Activated CD8-positive, alpha-beta memory T cell treated with anti-CD3 and anti-CD28 coated beads, Interleukin-2, amount 50 U/mL, for 1 hour (primary cell): ENCODE measurements around the gene TAOK3.
"Not testable (repeated sequence)": the region's sequence is repeated elsewhere in the genome, so short reads cannot be mapped to it uniquely, and the experiment has no call there.

Experiments
- DNase-seq: peaks from one replicate; pipeline ENCODE4 v3.0.0-alpha.2; 2020; ENCODE audit errors: extremely low read depth

TAOK3 gene

GRCh38 chr12:118337194-118337838 lies 35.4 kb downstream of the TAOK3 start:
- DNase-seq, result no peak

DNA sequence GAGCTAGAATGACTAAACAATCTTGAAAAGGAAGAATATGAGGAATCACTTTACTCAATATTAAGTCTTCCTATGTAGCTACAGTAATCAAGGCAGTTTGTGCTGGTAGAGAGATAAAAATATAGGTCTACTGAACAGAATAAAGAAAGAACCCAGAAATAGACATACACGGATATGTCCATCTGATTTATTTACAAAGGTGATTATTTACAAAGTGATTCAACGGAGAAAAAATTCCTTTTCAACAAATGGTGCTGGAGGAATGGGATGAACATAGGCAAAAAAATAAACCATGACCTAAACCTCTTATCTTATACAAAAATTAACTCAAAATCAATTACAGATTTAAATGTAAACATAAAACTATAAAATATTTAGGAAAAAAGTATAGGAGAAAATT lies 36.6 kb downstream of the TAOK3 start:
- DNase-seq, result no peak

DNA sequence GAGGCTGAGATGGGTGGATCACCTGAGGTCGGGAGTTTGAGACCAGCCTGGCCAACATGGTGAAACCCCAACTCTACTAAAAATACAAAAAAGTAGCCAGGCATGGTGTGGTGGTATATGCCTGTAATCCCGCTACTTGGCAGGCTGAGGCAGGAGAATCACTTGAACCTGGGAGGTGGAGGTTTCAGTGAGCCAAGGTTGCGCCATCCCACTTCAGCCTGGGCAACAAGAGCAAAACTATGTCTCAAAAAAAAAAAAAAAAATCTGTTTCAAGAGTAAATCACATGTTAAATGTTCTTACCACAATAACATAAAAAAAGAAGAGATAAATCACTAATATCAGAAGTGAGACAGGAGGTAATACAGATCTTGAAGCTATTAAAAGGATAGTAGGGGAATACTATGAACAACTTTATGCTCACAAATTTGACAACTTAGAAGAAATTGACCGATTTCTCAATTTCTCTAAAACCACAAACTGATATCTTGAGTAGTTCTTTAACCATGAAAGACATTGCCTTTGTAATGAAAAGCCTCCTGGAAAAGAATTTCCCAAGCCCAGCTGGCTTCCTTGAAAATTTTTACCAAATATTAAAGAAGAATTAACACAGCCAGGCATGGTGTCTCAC lies 37.7 kb downstream of the TAOK3 start:
- no peak for DNase-seq

- no peak for DNase-seq
Measured at GRCh38 chr12:118334241-118334640, 38.5 kb downstream of the TAOK3 start.

GRCh38 chr12:118332511-118332910 lies 40.2 kb downstream of the TAOK3 start:
- no peak for DNase-seq

- no peak for DNase-seq
Measured at GRCh38 chr12:118330421-118331018, 42.2 kb downstream of the TAOK3 start.

DNA sequence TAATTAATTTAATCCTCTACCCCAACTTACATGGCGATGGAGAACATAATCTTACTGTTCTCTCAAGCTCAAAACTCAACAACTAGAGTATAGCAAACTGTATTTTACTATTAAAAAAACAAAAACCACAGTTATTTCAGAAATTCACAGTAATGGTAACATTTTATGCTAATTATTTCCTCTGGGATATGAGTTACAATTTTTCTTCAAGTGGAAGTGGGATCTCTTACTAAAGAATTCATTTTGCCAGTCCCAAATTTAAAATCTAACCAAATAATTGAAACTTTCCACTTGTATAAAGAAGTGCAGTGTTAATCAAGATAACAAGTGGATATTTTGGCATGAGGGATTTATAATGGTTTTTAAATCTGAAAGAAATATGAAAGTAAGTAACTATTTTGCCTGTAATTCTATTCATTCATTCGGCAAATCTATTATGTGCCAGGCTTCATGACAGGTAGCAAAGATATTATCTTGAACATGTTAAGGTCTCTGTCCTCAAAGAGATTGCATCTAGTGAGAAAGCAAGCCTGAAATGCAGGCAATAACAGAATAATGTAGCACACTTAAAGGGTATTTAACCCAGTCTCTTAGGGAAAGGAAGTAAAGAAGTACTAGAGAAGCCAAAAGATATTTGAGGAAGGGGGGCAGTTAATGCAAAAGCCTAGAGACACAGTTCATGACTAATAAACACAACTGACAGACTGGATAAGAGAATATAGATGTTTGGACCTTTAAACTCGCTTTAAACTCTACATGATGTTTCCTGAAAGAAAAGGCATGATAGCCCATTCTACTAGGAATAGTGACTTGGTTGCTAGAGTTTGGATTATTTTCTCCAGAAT lies 44.0 kb downstream of the TAOK3 start:
- DNase-seq, result no peak

GRCh38 chr12:118327391-118327790 lies 45.3 kb downstream of the TAOK3 start:
- DNase-seq, result no peak

GRCh38 chr12:118326991-118327390 lies 45.7 kb downstream of the TAOK3 start:
- no peak for DNase-seq

DNA sequence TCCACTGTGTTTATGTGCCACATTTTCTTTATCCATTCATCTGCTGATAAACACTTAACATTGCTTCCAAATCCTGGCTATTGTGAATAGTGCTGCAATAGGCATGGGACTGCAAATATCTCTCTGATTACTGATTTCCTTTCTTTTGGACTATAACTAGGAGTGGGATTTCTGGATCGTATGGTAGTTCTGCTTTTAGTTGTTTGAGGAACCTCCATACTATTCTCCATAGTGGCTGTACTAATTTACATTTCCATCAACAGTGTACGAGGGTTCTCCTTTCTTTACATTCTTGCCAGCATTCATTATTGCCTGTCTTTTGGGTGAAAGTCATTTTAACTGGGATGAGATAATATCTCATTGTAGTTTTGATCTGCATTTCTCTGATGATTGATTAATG lies 47.6 kb downstream of the TAOK3 start:
- DNase-seq, result no peak

- DNase-seq, result no peak
Measured at GRCh38 chr12:118319627-118320026, 53.1 kb downstream of the TAOK3 start.

DNA sequence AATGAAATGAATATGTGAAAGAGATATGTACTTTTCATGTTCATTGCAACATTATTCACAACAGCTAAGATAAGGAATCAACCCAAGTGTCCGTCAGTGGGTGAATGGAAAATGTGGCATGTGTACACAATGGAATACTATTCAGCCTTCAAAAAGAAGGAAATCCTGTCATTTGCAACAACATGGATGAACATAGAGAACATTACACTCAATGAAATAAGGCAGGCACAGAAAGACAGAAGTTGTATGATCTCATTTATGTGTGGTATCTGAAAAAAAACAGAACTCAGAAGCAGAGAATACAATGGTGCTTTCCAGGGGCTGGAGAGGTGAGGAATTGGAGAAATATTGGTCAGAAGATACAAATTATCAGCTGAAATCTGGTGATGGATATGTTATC lies 54.0 kb downstream of the TAOK3 start:
- DNase-seq, result no peak

- no peak for DNase-seq
Measured at GRCh38 chr12:118317729-118318128, 55.0 kb downstream of the TAOK3 start.

DNA sequence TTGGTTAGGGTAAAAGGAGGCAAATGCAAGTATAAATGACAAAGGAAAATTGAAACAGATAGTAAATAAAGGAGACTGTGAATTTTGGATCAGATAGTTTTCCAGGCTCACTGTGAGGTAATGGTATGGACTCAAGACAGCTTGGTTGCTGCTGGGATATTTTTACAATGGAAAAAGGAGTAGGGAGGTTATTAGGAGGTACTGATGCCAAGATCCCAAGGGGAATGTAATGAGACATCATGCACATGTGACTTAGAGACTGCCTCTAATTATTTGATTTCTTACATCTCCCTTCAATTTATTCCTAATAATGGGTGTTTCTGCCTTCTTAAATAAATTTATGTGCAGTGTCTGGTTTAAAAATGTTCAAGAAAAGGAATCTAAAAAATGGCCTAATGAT lies 56.9 kb downstream of the TAOK3 start:
- no peak for DNase-seq

DNA sequence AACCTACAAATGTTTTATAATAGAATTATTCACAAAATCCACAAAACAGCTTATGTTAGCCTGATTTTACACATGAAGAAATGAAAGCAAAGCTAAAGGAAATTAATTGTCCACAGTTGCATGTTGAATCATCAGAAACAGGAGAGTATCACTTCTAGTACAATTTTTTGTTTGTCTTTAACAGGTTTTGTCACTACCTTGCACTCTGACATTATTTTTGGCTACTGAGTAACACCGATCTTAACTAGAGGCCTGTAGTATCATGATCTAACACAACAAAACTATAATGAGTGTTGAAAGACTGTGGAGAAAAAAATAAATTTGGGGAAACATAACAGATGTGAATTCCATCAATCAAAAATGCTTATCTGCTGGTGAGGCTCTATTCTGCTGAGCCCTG lies 60.1 kb downstream of the TAOK3 start:
- no peak for DNase-seq

GRCh38 chr12:118311666-118312065 lies 61.0 kb downstream of the TAOK3 start:
- DNase-seq, result no peak

DNA sequence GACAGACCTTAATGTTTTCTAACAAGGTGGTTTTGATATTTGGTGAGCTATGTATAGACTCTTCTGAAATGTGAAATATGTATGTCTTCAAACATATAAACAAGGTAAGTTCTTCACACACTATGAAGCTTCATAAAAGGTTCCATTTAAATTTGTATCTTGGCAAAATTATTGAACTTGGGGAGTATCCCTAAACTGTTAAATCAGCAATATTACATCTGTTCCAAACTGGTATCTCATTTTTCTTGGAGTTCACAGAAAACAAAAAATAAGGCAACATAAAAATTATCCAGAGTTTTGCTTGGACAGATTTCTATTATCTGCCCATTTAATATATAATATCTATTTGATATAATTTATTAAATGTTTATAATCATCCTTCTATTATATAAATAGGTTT lies 62.4 kb downstream of the TAOK3 start:
- no peak for DNase-seq

GRCh38 chr12:118308006-118308405 lies 64.7 kb downstream of the TAOK3 start:
- DNase-seq, result not testable (repeated sequence)

DNA sequence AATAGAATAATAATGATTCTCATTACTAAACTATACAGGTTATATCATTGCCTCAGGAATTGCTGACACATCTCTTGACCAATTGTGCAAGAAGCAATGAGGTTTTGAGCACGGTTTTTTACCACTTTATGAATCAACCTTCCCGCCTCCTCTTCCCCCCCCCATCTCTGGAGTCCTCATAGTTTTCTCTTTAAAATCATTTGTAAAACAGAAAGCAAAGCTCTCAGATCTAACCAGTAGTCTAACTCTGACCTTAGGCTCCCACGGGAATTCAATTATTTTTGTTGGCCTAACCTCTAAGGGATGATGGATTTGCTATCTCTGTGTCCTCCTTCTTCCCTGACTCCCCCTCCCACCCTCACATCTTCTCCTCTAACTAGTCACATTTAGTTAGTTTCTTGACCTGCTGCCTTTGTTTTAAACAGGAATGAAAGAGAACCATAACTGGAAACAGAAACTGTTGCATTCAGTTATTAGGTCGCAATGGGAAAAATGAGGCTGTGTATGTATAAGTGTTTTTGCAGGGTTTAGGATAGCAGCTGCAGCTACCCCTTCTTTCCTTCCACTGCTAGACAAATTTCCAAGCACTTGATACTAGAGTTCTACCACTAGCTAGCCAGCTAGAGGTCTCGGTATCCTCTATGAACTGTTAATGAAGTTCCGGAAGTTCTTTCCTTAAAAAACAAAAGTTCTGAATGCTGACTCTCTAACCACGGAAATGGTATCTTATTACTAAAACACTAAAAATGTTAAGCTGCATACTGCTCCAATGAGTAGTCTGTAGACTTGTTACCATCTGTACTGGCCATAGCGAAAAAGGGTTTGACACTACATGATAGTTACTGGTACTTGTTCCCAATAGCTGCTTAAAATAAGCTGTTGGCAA lies 65.4 kb downstream of the TAOK3 start:
- DNase-seq, result no peak

GRCh38 chr12:118304093-118304492 lies 68.6 kb downstream of the TAOK3 start:
- DNase-seq, result no peak

- no peak for DNase-seq
Measured at GRCh38 chr12:118302053-118302452, 70.7 kb downstream of the TAOK3 start.
